ENCODE measurements around the gene LAMA2.

The LAMA2 gene

DNA sequence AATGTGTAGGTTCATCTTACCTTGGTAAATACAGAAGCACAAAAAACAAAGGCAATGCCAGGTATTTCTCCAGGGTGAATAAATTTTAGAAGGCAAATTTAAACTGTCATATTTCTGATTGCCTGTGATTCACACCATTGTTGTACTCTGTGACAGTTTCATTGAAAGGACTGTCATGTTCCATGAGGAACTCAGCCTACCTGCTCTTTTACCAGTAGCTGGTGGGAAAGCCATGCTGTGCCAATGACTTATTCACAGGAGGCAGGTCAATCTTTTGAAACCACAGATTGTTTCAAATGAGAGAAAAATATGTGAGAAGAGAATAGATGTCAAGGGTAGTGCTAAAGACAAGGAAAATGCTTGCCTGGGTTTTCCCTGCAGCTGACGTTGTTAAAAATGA, 206.4 kb downstream of the LAMA2 start:
- in situ Hi-C loops (cut with MboI; ENCODE audit: low pct_unique_long_range_greater_than_20kb, low sequenced_read_pairs, unreplicated experiment), result no loop called here
- DNase-seq (ENCODE audit: low spot score), result no peak
- TF ChIP-seq, protein P1, sequence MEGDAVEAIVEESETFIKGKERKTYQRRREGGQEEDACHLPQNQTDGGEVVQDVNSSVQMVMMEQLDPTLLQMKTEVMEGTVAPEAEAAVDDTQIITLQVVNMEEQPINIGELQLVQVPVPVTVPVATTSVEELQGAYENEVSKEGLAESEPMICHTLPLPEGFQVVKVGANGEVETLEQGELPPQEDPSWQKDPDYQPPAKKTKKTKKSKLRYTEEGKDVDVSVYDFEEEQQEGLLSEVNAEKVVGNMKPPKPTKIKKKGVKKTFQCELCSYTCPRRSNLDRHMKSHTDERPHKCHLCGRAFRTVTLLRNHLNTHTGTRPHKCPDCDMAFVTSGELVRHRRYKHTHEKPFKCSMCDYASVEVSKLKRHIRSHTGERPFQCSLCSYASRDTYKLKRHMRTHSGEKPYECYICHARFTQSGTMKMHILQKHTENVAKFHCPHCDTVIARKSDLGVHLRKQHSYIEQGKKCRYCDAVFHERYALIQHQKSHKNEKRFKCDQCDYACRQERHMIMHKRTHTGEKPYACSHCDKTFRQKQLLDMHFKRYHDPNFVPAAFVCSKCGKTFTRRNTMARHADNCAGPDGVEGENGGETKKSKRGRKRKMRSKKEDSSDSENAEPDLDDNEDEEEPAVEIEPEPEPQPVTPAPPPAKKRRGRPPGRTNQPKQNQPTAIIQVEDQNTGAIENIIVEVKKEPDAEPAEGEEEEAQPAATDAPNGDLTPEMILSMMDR (IDR thresholded peaks at IDR 0.05; ENCODE audit: extremely low read depth, insufficient read depth, missing control alignments), result no peak

GRCh38 chr6:129094147-129094546, 211.2 kb downstream of the LAMA2 start:
- in situ Hi-C loops (cut with MboI; ENCODE audit: low pct_unique_long_range_greater_than_20kb, low sequenced_read_pairs, unreplicated experiment), result no loop called here
- TF ChIP-seq, protein P1 (IDR thresholded peaks at IDR 0.05; ENCODE audit: extremely low read depth, insufficient read depth, missing control alignments), result no peak
- DNase-seq (ENCODE audit: low spot score), result no peak

DNA sequence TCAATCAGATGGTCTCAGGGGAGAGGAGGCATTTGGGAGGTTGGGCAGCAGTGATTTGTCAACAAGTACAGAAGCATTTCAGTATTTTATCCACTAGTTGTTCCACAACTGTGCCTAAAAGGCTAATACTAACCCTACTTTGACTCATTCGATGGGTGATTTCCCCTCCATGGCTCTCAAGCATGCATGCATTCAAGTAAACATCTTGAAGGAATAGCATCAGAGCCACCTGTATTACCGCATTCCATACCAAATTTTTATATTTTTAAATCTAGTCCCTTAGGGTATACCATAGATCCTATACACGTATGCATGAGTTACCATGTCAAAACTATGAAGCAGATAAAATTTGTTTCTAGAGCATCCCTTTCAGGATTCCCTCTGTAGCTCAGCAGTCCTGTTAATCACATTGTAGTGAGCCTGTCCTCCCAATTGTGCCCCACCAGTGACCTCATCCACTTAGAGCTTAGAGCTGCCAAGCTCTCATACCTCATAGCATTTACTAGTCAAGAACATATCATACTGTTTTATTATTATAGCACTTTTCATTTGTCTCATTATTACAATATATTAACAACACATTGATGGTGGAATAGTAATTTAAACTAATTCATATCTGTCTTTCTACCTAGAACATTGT, 213.8 kb downstream of the LAMA2 start:
- in situ Hi-C loops (cut with MboI; ENCODE audit: low pct_unique_long_range_greater_than_20kb, low sequenced_read_pairs, unreplicated experiment), result no loop called here
- TF ChIP-seq, protein P1 (IDR thresholded peaks at IDR 0.05; ENCODE audit: extremely low read depth, insufficient read depth, missing control alignments), result no peak
- no peak for DNase-seq (ENCODE audit: low spot score)

DNA sequence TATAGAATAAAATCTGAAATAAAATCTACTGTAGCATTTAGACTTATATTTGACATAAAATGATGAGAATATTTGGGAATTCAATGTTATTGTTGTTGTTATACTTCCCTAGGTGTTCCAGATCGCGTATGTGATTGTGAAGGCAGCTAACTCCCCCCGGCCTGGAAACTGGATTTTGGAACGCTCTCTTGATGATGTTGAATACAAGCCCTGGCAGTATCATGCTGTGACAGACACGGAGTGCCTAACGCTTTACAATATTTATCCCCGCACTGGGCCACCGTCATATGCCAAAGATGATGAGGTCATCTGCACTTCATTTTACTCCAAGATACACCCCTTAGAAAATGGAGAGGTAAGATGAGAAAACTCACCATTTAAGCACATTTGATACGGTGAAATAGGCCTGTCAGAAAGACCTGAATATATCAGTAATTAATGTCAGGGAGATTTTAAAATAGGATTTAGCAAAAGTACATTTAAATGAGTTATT, 215.2 kb downstream of the LAMA2 start:
- TF ChIP-seq, protein P1 (IDR thresholded peaks at IDR 0.05; ENCODE audit: extremely low read depth, insufficient read depth, missing control alignments), result no peak
- DNase-seq (ENCODE audit: low spot score), result no peak
- in situ Hi-C loops (cut with MboI; ENCODE audit: low pct_unique_long_range_greater_than_20kb, low sequenced_read_pairs, unreplicated experiment), result no loop called here

DNA sequence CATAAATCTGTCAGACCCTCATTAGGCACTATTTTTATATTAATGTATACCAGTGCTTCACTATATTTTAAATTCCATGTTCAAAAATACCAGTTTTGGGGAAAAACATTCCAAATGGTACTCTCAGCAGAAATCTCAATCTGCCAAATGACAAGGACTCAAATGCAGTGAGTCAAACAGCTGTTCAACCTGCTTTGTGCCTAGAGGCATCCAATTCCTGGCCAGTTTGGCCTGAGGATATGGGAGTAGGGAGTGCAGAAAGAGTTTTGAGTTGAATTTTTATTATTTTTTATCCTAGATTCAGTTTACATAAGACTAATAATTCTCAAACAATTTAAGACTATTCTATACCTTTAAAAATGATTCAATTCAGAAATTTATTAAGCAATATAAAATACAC, 216.8 kb downstream of the LAMA2 start:
- in situ Hi-C loops (cut with MboI; ENCODE audit: low pct_unique_long_range_greater_than_20kb, low sequenced_read_pairs, unreplicated experiment), result no loop called here
- TF ChIP-seq, protein P1 (IDR thresholded peaks at IDR 0.05; ENCODE audit: extremely low read depth, insufficient read depth, missing control alignments), result no peak
- DNase-seq (ENCODE audit: low spot score), result no peak

GRCh38 chr6:129100164-129100563, 217.2 kb downstream of the LAMA2 start:
- no peak for DNase-seq (ENCODE audit: low spot score)
- in situ Hi-C loops (cut with MboI; ENCODE audit: low pct_unique_long_range_greater_than_20kb, low sequenced_read_pairs, unreplicated experiment), result no loop called here
- TF ChIP-seq, protein P1 (IDR thresholded peaks at IDR 0.05; ENCODE audit: extremely low read depth, insufficient read depth, missing control alignments), result no peak
